ENCODE results near the gene CBLN1.

The CBLN1 gene

GRCh38 chr16:49324703-49325102, 43.1 kb upstream of the CBLN1 start:
- H3K4me2 ChIP-seq: no peak overlapping the region
- no peaks in the 10 kb centered on the region for H3K4me1 ChIP-seq (ENCODE audit: low read depth, poor library complexity, severe bottlenecking)
- no peaks in the 10 kb centered on the region for H3K36me3 ChIP-seq (ENCODE audit: insufficient read depth)
- TF ChIP-seq CTCF (conservative IDR thresholded peaks at IDR 0.05; ENCODE audit: low read depth, low read length): no peak
- no peaks in the 10 kb centered on the region for H4K20me1 ChIP-seq (ENCODE audit: insufficient read depth)
- no peaks in the 10 kb centered on the region for H3K79me2 ChIP-seq (ENCODE audit: insufficient read depth, low read depth)
- no peak overlapping the region for H3K27ac ChIP-seq
- no peak overlapping the region for H3K9ac ChIP-seq
- no peaks in the 10 kb centered on the region for H3K27me3 ChIP-seq (ENCODE audit: insufficient read depth, low read depth)
- no peak overlapping the region for H2AFZ ChIP-seq (ENCODE audit: low read depth)
- no peak overlapping the region for H3K4me3 ChIP-seq (IDR thresholded peaks at IDR 0.05; ENCODE audit: insufficient read depth, low read depth, low read length)

- H3K27me3 ChIP-seq (ENCODE audit: insufficient read depth, low read depth): no peaks in the 10 kb centered on the region
- no peak overlapping the region for H3K27ac ChIP-seq
- H3K4me1 ChIP-seq (ENCODE audit: low read depth, poor library complexity, severe bottlenecking): no peaks in the 10 kb centered on the region
- TF ChIP-seq CTCF (conservative IDR thresholded peaks at IDR 0.05; ENCODE audit: low read depth, low read length): no peak
- no peak overlapping the region for H3K4me2 ChIP-seq
- no peaks in the 10 kb centered on the region for H3K79me2 ChIP-seq (ENCODE audit: insufficient read depth, low read depth)
- no peaks in the 10 kb centered on the region for H3K36me3 ChIP-seq (ENCODE audit: insufficient read depth)
- no peak overlapping the region for H3K4me3 ChIP-seq (IDR thresholded peaks at IDR 0.05; ENCODE audit: insufficient read depth, low read depth, low read length)
- no peaks in the 10 kb centered on the region for H4K20me1 ChIP-seq (ENCODE audit: insufficient read depth)
- H2AFZ ChIP-seq (ENCODE audit: low read depth): no peak overlapping the region
- no peak overlapping the region for H3K9ac ChIP-seq
These were observed 34.0 kb upstream of the CBLN1 start for GRCh38 chr16:49315602-49316001.

- no peak for TF ChIP-seq CTCF (conservative IDR thresholded peaks at IDR 0.05; ENCODE audit: low read depth, low read length)
- Histone ChIP-seq H3K27me3 (ENCODE audit: insufficient read depth, low read depth) (no peaks in the 10 kb centered on the region), H3K9ac (no peak overlapping the region), H3K4me1 (ENCODE audit: low read depth, poor library complexity, severe bottlenecking) (no peaks in the 10 kb centered on the region), H3K4me2 (no peak overlapping the region), H3K27ac (no peak overlapping the region), H2AFZ (ENCODE audit: low read depth) (no peak overlapping the region), H3K4me3 (IDR thresholded peaks at IDR 0.05; ENCODE audit: insufficient read depth, low read depth, low read length) (no peak overlapping the region), H4K20me1 (ENCODE audit: insufficient read depth) (no peaks in the 10 kb centered on the region), H3K79me2 (ENCODE audit: insufficient read depth, low read depth) (no peaks in the 10 kb centered on the region), H3K36me3 (ENCODE audit: insufficient read depth) (no peaks in the 10 kb centered on the region)
These were observed 30.8 kb upstream of the CBLN1 start for GRCh38 chr16:49312389-49312985.

GRCh38 chr16:49311823-49312222, 30.2 kb upstream of the CBLN1 start:
- Histone ChIP-seq H4K20me1 (ENCODE audit: insufficient read depth) (no peaks in the 10 kb centered on the region), H3K27ac (no peak overlapping the region), H3K4me2 (no peak overlapping the region), H2AFZ (ENCODE audit: low read depth) (no peak overlapping the region), H3K4me3 (IDR thresholded peaks at IDR 0.05; ENCODE audit: insufficient read depth, low read depth, low read length) (no peak overlapping the region), H3K9ac (no peak overlapping the region), H3K4me1 (ENCODE audit: low read depth, poor library complexity, severe bottlenecking) (no peaks in the 10 kb centered on the region), H3K79me2 (ENCODE audit: insufficient read depth, low read depth) (no peaks in the 10 kb centered on the region), H3K36me3 (ENCODE audit: insufficient read depth) (no peaks in the 10 kb centered on the region), H3K27me3 (ENCODE audit: insufficient read depth, low read depth) (no peaks in the 10 kb centered on the region)
- TF ChIP-seq CTCF (conservative IDR thresholded peaks at IDR 0.05; ENCODE audit: low read depth, low read length): no peak
